Activated T-cell treated with anti-CD3 and anti-CD28 coated beads for 1 hour (primary cell): Measurements from ENCODE around the gene NOD1.
"Not testable (repeated sequence)": the region's sequence is repeated elsewhere in the genome, so short reads cannot be mapped to it uniquely, and the experiment has no call there.

Source experiments
- DNase-seq: peaks from one replicate; pipeline ENCODE4 v3.0.0-alpha.2; 2020; ENCODE audit warnings: low read depth

NOD1 gene

DNA sequence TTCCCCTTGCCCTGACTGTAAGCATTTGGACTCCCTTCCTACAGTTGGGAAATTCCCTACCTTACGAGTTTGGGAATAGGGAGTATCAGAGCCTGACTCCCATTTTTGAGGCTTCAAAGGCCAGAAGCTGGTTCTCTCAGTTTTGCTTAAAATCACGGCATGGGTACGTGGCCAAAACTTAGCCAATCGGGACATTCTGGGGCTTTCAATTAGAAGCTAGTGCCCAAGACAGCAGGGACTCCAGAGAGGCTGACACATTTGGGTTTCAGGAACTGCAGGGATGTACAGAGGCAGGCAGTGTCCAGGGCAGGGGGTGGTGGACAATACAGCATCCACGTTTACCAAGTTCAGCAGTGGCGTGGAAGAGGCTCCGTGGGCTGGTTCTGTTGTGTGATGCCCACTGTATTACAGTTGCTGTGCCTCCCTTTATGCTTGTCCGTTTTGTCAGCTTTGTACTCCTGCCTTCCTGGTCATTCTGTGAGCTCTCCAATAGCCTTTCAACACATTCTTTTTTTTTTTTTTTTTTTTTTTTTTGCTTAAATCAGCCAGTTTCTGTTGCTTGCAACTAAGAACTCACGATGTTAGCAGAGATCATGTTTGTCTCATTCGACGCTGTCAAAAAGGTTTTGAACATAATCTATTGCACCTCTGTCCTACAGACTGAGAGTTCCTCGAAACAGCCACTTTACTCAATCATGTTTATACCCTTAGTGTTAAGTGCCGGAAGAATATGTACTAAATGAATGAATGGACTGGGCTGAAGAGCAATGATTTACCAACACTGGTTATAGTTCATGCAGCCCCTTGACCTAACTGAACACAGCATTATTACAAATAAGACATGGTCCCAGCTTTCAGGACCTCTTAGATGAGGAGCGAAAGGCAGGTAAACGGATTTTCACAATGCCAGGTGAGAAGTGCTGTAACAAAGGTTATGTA is 25.0 kb upstream of the NOD1 start:
- no peak for DNase-seq

DNA sequence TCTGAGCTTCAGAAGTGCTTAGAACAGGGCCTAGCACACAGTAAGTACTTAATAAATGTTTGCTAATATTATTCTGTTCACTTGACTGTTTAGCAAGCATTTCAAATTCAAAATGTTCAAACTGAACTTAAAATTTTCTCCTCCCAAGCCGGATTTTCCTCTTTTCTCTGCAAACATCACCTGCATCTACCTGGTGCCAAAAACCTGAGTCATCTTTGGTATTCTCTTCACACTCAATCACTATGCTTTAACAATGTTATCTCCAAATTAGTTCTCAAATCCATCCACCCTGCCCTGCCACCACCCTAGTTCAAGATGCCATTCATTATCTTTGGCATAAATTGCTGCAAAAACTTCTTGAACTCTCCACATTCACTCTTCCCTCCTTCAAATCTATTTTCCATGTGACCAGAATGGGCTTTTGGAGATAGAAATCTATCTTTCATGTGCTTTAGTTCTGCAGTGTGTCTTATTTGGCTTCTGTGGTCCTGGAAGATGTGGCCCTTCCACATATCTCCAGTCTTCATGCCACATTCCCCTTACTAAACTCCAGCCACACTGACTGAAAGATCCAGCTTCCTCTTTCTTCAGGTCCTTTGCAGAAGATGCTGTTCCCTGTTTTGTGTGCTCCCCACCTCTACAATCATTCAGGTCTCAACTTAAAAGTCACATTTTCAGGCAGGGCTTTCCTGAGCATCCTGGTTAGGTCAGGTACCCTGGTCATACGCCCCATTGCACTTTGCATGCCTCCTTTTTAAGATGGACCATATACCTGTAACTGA is 24.1 kb upstream of the NOD1 start:
- DNase-seq: no peak

DNA sequence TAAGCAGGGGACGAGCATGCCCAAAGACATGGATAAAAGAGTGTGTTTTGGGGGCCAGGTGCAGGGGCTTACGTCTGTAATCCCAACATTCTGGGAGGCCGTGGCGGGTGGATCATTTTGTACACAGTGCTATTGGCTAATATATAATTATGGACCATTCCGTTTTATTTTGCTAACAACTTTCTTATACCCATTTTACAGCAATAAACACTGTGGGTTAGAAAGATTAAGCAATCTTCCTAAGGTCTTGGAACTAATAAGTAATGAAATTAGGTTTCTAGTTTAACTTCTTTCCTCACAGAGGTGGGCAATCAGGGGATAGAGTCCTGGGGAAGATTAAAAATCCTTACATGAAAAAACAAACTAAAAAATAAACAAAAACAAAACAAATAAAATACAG is 22.7 kb upstream of the NOD1 start:
- no peak for DNase-seq

DNA sequence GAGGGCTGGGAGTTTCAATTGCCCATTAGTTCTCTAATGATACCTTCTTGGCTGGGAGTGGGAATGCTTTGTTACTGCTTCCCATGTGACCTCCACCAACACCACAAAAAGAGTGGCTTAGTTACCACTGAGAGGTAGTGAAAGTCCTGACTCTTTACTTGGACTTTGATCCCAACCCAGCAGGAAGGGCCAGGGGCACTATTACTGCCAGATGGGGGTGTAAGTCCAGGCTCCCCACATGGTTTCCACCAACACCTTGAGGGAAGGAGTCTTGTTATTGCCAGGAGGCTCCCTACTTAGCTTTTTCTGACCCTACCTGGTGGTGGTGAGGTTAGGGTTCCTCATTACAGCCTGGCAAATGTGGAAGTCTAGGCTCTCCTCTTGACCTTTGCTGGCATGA is 14.6 kb upstream of the NOD1 start:
- DNase-seq: no peak

DNA sequence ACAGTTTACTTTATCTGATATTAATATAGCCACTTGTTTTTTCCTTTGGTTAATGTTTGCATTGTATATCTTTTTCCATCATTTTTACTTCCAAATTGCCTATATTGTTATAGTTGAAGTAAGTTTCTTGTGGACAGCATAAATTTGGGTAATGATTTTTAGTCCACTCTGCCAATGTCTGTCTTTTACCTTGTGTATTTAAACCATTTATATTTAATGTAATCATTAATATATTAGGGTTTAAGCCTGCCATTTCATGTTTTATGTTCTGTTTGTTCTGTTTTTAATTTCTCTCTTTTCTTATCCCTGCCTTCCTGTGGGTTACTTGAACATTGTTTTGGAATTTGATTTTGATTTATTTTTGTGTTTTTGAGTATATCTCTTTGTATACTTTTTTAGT is 12.8 kb upstream of the NOD1 start:
- no peak for DNase-seq

DNA sequence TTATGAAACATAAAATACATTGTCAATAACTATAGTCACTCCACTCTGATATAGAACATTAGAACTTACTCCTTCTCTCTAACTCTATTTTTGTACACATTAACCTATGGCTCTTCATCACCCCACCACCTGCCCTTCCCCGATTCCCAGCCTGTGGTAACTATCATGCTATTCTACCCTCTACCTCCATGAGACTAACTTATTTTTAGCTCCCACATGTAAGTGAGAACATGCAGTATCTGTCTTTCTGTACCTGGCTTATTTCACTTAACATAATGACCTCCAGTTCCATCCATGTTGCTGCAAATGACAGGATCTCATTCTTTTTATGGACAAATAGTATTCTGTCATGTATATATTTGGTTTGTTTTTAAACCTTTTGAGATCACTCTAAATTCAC is 8.8 kb upstream of the NOD1 start:
- DNase-seq: no peak

DNA sequence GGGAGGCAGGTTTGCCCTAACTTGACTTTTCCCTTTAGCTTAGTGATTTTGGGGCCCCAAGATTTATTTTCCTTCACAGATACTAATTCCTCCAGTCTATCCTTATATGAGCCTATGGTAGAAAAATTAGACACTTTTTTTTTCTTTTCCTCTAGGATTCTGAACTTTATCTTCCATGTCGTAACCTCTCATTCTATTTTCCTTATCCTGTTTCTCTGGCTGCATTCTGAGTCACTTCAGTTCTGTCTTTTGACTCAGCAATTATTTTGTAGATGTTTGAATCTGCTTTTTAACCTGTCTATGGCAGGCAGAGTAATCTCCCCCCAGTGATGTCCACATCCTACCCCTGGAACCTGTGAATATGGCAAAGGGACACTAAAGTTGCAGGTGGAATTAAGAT is 7.1 kb upstream of the NOD1 start:
- DNase-seq: no peak

DNA sequence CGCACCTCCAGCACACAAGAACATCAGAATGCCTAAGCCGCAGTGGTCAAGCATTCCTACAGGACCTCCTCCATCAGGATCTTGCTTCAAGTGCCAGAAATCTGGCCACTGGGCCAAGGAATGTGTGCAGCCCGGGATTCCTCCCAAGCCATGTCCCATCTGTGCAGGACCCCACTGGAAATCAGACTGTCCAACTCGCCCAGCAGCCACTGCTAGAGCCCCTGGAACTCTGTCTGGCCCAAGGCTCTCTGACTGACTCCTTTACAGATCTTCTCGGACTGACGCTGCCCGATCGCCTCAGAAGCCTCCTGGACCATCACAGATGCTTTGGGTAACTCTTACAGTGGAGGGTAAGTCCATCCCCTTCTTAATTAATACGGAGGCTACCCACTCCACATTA is 2.8 kb upstream of the NOD1 start:
- not testable (repeated sequence) for DNase-seq

DNA sequence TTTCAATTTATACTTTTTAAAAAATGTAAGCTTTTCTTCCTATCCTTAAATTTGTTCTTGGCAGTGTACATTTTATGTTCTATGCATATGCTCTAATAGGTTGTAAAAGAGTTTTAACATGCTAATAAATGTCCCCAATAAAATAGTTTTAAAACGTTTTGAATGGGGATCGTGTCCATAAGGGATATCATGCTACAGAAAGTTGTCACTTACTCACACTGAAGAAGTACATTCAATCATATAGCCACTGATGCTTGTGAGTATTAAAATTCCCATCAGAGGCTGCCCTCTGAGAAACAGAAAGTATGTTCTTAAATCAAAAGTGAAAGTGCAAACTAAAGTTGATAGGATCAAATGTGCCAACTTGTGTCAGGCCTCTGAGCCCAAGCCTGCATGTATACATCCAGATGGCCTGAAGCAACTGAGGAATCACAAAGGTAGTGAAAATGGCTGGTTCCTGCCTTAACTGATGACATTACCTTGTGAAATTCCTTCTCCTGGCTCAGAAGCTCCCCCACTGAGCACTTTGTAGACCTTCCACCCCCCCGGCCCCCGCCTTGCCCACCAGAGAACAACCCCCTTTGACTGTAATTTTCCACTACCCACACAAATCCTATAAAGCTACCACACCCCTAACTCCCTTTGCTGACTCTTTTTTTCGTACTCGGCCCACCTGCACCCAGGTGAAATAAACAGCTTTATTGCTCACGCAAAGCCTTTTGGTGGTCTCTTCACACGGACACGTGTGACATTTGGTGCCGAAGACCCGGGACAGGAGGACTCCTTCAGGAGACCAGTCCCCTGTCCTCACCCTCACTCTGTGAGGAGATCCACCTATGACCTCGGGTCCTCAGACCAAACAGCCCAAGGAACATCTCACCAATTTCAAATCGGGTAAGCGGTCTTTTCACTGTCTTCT is 877 bp upstream of the NOD1 start:
- DNase-seq: no peak

DNA sequence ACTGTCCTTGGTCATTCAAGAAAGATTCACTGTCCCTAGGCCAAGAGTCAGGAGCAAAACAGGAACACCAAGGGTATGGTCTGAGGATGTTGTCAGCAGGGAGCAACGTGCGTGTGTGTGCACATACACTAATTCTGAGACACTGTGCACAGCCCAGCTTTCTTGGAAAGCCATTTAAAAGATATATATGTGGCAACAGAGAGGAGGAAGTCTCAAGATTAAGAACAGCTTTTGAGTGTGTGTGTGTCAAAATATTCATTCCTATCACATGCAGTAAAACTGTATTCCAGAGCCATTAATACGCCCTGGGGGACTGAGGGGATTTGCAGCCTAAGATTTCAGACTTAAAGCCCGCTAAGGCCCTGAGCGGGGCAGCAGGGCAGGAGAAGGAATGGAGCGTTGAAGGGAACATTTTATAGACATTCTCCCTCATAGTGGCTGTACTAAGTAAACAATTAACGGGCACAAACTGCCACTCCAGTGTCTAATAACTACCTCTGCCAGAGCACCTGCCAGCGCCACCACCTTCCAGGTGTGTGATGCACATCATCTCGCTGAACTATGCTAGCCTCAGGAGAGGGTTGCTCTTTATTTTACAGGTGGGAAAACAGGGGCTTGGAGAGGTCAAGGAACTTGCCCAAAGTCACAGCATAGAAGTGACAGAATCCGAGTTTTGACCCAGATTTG is 2.0 kb downstream of the NOD1 start:
- DNase-seq: no peak

DNA sequence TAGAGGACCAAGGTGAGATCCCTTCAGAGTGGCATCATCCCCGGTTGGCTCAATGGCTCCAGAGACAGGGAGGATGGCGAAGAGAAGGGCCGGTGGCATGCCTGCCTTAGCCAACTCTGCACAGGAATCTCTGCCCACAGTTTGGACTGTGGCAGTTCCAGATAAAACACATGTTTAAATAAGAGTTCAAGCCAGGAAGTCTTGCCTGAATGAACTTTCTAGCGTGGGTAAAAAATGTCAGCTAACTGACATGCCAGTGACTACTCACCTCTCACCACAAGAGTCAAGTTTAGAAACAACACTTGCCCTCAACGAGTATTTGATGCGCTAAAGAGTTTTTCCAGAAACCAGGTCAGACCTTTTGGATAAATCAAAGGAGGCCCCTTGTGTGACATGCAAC is 3.0 kb downstream of the NOD1 start:
- DNase-seq: no peak

DNA sequence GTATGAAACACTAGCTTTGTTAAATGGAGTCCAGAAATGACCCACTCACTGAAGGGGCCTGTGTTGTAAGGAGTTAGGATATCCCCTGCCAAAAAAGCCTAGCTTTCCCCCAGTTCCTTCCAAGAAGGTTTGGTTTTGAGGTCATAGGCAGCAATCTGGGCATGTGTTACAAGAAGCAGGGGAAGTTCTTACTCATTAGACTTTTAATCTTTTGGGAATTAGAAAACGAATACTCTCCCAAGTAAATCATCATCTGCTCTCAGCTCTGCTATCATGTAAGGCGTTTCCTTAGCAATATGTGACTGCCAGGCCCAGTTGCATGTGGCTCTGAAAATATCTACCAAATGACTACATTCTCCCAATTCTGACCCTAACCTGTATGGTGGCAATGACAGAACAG is 3.7 kb downstream of the NOD1 start:
- no peak for DNase-seq

DNA sequence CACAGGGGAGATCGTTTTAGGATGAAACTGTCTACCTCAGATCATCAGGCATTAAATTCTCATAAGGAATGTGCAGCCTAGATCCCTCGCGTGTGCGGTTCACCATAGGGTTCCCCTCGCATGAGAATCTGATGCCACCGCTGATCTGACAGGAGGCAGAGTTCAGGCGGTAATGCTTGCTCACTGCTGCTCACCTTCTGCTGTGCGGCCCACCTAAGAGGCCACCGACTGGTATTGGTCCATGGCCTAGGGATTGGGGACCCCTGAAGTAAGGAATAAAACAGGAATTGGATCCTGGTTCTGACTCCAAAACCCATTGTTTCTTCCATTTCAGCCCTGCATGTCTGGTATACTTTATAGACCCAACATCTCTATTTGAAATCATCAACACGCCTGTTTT is 4.1 kb downstream of the NOD1 start:
- DNase-seq: no peak

DNA sequence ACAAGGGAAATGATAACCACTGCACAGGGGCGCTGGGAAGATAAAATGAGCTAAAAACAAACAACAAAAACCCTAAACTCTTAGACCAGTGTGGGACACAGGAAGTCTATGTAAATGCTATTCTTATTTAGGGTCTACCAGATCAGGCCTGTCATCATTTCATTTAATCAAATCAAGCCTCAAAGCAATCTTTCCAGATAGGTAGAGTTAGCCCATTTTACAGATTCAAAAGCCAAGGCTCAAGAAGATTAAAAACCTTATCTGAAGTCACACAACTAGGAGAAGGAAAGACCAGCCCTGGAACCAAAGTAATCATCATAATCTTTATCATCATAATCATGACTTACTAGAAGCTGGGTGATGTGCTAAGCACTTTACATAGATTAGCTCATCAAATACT is 4.7 kb downstream of the NOD1 start:
- DNase-seq: no peak

DNA sequence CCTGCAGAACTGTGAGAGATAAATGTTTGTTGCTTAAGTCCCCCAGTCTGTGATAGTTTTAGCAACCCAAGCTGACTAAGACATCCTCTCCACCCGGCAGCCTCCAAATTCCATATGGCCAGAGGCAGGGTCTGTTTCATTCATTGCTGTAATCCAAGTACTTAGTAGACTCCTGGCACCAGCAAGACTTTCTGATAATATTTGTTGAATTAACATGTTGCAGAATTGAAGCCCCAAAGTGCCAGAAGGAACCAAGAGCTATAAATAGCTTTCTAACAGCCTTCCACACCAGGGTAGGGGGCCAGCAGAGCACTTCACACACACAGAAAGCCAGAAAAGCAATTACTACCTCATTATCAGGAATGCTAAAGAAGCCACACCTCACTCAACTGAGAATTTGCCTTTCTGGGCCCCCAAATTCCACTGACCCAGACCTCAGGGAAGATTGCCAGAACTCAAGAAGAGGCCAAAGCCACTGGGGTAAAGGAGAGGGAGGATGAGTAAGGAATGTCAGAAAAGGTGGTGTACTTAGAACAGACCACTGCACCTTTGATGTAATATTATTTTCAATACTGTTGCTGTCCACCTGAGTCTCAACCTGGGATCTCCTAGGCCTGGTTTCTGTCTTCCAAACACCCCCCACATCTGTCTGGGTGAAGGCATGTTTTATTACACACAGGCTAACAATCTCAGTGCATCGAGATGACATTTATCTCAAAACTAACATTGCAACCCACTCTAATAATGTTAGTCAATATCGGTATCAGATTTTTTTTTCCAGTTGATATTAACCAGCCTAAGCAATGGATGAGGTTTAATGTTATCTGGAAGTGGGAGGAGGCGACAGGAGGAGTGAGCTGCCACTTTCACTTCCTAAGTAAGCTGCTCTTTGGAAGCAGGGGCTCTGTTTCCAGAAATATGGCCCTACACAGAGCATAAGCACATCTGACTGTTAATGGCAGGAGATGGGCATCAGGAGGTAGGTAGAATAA is 5.5 kb downstream of the NOD1 start:
- DNase-seq: no peak

DNA sequence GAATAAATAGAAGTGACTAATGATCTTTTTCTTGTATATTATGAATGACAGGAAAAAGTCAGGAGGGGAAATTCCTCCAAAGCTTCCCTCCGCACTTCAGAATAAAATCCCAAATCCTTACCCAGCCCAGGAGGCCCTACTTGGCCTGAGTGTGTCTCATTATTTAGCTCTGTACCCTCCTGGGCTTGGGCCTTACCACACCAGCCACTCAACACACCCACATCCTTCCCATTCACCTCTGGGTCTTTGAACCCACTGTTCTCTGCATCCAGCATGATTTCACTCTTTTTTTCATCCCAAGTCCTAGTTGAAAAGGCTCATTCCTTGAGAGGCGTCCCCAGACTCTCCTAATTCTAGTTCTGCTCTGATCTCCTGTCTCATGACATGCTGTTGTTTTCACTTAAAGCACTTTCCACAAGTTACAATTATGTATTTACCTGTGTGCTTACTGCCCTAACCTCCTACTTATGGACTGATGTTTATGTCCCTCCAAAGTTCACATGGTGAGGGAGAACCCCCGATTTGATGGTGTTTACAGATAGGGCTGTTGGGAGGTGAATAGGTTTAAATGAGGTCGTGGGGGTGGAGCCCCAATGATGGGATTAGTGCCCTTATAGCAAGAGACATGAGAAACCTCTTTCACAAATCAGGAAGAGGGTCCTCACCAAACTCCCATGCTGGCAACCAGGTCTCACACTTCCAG is 6.4 kb downstream of the NOD1 start:
- no peak for DNase-seq

DNA sequence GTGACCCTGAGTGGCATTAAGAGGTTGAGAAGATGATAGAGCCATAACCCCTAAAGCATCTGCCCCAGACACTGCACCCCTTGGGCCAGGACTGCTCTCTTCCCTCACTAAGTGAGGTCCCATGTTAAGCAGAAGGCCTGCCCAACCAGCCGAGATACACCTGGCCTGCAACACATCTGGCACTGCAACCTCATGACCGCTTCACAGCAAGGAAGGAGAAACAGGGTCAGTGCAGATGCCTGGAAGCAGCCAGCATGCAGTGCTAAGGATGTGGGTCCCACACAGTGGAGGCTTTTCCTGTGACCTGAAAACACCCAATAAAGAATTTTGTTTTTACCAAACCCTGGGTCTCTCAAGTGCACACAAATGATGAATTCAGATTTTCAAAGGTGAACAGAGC is 7.4 kb downstream of the NOD1 start:
- no peak for DNase-seq

DNA sequence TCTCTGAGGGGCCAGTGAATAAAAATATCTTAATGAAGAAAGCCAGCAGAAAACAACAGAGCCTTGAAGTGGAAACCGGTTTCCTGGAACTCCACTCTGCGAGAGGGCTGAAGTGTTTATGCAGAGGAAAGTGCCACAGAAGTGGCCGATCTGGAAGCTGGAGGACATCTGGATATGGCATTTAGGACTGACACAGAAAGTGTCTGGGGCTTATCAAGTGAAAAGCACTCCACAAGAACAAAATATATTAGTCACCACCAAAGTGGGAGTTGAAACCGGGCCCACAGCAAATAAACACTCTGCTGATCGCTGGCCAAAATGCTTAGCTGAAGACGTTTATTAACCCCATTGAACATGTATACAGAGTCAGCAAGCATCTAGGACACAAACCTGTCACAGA is 7.8 kb downstream of the NOD1 start:
- DNase-seq: no peak

DNA sequence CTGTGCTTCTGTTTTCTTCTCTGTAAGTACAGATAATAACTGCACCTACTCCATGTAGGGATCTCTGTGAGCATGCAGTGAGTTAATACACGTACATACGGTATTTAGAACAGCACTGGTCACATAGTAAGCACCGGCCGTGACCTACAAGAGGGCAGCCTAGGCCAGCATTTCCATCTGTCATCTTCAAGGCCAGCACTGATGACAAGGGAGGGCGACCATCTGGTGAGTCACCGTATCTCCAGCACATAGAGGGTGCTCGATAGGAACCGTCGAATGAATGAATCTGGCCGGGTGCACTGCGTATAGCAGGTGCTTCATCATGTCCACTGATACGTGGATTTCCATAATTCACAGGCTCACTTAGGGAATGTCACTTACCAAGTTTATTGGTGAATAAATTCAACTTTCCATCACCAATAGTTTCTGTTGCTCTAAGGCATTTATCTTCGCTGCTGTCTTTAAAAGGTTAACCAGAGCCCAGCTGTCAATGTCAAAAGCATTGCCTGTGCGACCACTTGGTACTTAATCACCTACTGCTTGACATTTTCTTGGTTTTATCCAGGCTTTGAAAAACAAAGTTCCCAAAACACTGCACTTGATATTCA is 8.3 kb downstream of the NOD1 start:
- no peak for DNase-seq
